HFF-Myc (cell line): ENCODE measurements around the gene MDFIC.

Experiments used
- DNase-seq: peaks from one replicate; pipeline ENCODE4 v3.0.0-alpha.2; 2011; ENCODE audit warnings: low read depth; ENCODE audit errors: extremely low read depth
- H3K4me3 ChIP-seq: replicated peaks from 2 replicates; pipeline ENCODE4 v1.5.1; 2011; ENCODE audit warnings: low read depth, mild to moderate bottlenecking, control low read depth, low read length
- TF ChIP-seq, protein P1 (sequence below): IDR thresholded peaks from 2 replicates; pipeline ENCODE4 v1.5.1; 2012; ENCODE audit warnings: mild to moderate bottlenecking, low read depth, low read length, control low read depth; ENCODE audit errors: missing control alignments

Gene MDFIC

DNA sequence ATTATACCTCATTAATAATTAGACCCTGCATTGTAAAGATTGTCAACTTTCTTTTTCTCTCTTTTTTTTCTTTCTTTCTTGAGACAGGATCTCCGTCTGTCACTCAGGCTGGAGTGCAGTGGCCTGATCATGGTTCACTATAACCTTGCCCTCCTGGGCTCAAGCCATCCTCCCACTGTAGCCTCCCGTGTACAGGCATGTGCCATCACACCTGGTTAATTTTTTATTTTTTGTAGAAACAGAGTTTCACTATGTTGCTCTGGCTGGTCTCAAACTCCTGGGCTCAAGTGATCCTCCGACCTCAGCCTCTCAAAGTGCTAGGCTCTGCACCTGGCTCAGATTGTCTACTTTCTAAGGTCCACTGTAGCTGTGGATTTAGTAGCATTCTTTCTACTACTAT, 50.7 kb downstream of the MDFIC start:
- TF ChIP-seq, protein P1, sequence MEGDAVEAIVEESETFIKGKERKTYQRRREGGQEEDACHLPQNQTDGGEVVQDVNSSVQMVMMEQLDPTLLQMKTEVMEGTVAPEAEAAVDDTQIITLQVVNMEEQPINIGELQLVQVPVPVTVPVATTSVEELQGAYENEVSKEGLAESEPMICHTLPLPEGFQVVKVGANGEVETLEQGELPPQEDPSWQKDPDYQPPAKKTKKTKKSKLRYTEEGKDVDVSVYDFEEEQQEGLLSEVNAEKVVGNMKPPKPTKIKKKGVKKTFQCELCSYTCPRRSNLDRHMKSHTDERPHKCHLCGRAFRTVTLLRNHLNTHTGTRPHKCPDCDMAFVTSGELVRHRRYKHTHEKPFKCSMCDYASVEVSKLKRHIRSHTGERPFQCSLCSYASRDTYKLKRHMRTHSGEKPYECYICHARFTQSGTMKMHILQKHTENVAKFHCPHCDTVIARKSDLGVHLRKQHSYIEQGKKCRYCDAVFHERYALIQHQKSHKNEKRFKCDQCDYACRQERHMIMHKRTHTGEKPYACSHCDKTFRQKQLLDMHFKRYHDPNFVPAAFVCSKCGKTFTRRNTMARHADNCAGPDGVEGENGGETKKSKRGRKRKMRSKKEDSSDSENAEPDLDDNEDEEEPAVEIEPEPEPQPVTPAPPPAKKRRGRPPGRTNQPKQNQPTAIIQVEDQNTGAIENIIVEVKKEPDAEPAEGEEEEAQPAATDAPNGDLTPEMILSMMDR, result no peak
- H3K4me3 ChIP-seq, result no peak overlapping the region
- DNase-seq, result no peak

DNA sequence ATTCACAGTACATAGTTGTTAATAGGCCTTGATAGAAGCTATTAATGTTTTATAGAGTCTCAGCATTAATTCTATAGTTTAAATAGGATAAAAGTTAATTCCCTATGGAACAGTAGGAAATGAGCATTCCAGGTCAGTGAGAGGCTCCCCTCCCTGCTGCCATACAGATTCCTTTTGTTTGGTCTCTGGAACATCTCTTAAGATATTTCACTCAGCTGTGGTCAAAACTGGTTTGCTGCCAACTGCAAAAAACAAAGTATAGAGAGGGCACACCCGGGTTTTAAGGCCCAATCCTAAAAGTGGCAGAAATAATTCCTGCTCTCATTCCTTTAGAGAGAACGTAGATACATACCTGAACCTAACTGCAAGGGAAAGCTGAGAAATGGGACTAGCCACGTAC, 51.3 kb downstream of the MDFIC start:
- no peak overlapping the region for H3K4me3 ChIP-seq
- TF ChIP-seq, protein P1, result no peak
- DNase-seq, result no peak

DNA sequence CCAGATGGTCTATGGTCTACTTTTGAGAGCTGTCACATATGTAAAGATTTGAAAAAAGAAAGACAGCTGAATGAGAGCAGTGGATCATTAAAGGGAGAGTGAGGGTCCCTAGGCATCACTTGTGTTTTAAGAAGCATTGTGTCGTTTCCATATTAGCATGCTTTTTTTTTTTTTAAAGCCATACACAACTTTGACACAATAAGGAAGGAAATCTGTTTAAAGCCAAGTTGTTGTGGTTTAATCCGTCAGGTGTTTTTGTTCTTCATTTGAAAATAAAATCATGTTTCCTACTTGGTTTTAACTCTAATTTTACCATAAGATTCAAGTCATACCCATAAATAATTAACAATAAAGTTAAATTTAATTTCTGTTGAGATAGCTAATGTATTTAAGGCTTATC, 53.5 kb downstream of the MDFIC start:
- DNase-seq, result no peak
- TF ChIP-seq, protein P1, result no peak
- H3K4me3 ChIP-seq, result no peak overlapping the region

DNA sequence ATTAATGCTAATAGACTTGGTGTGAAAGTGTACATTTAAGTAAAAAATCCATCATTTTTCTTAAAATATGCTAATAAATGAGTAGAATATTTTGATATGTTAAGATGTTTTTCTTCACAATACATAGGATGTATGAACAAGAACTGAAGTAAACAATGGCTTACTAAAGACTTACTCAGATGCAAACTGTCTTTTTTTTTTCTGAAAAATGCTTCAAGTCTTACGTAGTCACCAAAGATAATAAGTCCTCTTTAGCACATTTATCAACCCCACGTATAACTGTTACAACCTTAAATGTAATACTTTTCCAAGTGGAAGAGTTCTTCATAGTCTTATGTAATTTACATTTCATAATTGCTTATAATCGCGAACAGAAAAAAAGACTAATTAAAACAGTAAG, 54.8 kb downstream of the MDFIC start:
- TF ChIP-seq, protein P1, result no peak
- DNase-seq, result no peak
- H3K4me3 ChIP-seq, result no peak overlapping the region

DNA sequence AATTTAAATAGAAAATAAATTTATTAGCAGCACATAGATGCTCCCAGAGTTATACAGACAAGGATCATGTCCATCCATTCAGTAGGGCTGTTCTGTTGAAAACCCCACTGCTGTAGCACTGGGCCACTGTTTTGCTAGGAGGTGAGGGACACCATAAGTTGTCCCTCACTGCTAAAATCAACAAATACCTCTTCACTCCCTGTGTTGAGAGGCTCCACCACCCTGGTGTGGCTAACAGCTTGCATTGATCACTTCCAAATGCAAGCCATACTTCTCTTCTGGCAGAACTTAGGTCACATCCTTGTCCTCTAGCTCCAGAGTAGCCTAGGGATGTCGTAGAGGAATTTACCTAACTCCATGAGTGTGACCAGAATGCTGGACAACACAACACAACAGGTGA, 55.4 kb downstream of the MDFIC start:
- TF ChIP-seq, protein P1, result no peak
- H3K4me3 ChIP-seq, result no peak overlapping the region
- no peak for DNase-seq

DNA sequence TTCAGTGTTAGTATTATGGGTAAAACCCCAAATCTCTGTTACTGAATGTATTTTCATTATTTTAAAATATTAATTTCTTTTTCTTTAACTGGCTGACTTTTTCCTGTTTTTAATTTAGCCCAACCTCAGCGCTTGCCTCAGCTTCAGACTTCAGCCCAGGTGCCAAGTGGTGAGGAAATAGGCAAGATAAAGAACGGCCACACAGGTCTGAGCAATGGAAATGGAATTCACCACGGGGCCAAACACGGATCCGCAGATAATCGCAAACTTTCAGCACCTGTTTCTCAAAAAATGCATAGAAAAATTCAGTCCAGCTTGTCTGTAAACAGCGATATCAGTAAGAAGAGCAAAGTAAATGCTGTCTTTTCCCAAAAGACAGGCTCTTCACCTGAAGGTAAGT, 57.5 kb downstream of the MDFIC start:
- H3K4me3 ChIP-seq, result no peak overlapping the region
- DNase-seq, result no peak
- TF ChIP-seq, protein P1, result no peak

DNA sequence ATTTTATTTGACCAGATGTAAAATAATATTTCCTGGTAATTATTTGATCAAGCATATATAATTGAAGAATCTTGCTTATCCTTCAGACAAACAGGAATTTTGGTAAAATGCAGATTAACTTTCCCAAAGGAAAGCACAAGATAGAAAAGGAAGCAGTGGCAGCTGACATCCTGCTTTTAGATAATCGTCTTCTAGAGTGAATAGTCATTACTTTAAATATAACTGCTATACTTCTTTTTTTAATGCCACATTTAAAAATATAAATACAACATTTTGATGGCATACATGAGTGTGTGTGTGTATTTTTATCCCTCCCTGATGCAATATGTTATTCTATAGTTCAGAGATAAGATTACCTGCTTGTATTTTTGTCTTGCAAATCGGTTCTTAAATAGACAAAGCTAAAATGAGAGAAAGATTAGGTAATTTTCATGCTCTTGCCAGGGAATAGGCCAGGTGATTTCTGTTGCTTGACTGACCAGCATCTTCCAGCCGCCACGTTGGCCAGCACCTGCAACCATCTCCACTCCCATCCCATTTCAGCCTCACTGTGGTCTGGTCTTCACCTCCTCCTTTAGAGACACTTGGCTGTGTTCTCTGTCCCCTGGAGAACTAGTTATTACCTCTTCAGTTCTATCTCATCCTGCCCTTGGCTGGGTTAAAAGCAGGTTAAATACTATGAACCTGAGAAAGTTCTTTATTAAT, 58.1 kb downstream of the MDFIC start:
- no peak for DNase-seq

More for the DNA sequence above, 58.1 kb downstream of the MDFIC start:
- H3K4me3 ChIP-seq, result no peak overlapping the region
- TF ChIP-seq, protein P1, result no peak
